GM21717 (cell line): Measurements from ENCODE around the gene PODXL.
"Not testable (repeated sequence)": the region's sequence is repeated elsewhere in the genome, so short reads cannot be mapped to it uniquely, and the experiment has no call there.

Source experiments
- ATAC-seq: cut with Tn5 transposase; IDR thresholded peaks from one replicate; pipeline ENCODE4 v1.9.1; 2021; ENCODE audit warnings: mild to moderate bottlenecking, moderate library complexity; ENCODE audit not compliant: unreplicated experiment

The PODXL gene

GRCh38 chr7:131497454-131497853 lies 59.0 kb downstream of the PODXL start:
- no peak for ATAC-seq

DNA sequence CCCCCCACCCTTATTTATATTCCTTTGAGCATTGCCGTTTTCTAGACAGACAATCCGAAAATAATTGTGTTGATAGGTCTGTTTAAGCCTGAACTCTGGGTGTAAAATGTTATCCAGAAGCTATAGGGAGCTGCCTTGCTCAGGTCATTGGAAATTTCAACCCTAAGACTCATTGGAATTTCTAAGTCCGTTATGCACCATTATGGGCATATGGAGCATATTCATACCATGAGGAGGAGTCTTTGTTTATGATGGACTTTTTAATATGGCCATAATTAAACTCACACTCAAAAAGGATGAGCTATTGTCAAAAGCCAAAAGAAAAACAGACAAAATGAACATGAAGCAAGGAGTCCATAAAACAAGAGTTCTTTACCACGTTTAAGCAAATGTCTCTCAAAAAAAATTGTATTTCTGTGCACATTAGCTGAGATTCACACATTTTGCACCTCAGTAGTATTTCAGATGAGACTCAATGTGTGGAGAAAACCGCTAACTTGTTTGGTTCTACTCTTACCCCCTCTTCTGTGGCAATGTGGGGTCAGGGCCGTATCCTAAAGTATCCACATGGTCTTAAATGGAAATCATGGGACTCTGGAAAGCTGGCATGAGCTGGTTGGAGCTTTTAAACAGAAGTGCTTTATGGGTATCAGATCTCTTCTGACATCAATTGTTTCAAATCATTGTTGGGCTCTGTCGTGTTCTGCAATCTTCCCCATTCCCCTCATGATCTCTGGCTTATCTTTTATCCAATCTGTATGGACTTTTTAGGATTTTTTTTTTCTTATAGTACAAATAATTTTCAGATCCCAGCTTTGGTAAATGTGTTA lies 60.5 kb downstream of the PODXL start:
- ATAC-seq = no peak

- no peak for ATAC-seq
These were observed 62.2 kb downstream of the PODXL start for GRCh38 chr7:131494182-131494581.

- no peak for ATAC-seq
These were observed 62.8 kb downstream of the PODXL start for GRCh38 chr7:131493581-131493980.

DNA sequence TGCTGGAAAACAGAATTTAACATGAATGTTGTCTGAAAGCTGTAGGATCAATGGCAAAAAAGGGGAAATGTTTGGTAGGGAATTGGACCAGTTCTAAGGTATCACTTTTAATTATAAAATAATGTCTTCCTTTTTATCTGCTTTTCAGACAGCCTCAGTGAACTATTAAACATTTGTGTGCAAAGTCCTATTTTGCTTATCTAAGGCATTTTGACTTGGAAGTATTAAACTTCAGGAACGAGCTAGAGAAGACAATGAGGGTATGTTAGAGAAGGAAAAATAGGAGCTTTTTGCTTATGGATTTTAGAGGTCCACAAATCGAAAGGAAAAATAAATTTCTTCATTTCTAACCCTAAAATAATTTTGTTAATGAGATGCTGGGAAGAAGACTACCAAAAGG lies 63.3 kb downstream of the PODXL start:
- ATAC-seq = no peak

- no peak for ATAC-seq
These were observed 66.5 kb downstream of the PODXL start for GRCh38 chr7:131489881-131490280.

DNA sequence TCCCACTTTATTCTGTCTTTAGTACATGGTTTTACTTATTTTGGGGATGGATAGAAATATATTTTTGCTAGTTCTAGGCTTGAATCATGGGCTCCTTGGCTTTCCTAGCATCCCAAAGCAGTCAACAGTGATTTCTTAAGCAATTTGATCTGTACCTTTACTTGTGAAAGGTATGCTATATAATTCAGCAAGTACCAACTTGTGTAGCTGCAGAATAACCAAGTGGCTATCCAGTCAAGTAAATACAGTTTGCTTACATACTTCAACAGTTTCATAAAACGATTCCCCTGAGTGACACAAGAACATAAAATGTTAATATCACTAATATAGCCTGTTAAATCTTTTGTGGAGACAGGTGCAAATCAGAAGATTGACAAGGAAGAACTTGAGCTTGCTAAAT lies 67.2 kb downstream of the PODXL start:
- no peak for ATAC-seq

- ATAC-seq = no peak
These were observed 68.1 kb downstream of the PODXL start for GRCh38 chr7:131488361-131488760.

GRCh38 chr7:131487217-131487616 lies 69.2 kb downstream of the PODXL start:
- ATAC-seq = no peak

DNA sequence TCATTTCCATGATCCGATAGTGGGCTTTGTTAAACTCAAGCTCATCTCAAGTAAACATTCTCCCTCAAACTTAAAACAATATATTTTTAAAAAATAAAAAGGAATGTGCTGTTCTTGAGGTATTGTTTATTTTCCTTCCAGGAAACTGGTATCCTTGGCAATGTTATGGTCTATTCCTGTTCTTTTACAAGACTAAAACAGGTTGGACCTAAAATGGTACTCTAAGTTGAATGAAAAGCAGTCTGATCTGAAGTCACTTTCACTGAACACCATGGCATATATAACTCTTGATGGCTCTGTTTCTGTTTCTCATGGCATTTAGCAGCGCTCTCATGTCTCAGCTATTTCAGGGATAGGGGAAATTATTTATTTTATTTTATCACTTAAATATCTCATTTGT lies 70.1 kb downstream of the PODXL start:
- no peak for ATAC-seq

DNA sequence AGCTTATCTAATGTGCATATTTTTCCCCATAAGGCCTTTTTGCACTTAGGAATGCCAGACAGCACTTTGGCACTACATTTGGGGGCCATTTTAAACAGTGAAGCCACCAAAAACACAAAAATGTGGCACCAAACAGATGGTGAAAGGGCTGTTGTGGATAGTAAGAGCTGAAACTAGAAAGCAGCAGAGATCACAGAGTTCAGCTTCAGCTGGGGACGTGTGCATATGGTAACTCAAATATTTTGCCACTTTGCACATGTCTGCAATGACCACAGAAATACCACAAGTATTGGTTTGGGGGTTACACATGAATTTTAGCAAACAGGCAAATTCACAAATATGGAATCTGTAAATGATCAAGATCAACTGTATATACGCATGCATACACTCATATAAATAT lies 72.8 kb downstream of the PODXL start:
- ATAC-seq = no peak

DNA sequence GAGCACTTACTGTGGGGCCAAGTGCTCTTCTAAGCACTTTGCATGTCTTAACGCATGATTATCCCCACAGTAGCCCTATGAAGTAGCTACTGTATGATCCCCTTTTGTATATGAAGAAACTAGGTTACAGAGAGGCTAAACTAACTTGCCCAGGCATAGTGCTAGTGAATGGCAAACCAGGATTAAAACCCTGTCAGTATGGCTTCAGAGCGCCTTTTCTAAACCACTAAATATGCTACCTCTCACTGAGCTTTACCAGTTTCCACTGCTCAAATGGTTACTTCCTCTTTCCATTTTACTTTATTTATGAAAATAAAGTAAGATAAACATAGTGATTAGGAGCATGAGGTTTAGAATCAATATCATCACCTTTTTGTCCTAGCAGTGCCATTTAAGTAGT lies 73.6 kb downstream of the PODXL start:
- ATAC-seq = no peak

- no peak for ATAC-seq
These were observed 75.8 kb downstream of the PODXL start for GRCh38 chr7:131480384-131481315.

- ATAC-seq = no peak
These were observed 79.7 kb downstream of the PODXL start for GRCh38 chr7:131476740-131477139.

- ATAC-seq = no peak
These were observed 85.0 kb downstream of the PODXL start for GRCh38 chr7:131471250-131472004.

DNA sequence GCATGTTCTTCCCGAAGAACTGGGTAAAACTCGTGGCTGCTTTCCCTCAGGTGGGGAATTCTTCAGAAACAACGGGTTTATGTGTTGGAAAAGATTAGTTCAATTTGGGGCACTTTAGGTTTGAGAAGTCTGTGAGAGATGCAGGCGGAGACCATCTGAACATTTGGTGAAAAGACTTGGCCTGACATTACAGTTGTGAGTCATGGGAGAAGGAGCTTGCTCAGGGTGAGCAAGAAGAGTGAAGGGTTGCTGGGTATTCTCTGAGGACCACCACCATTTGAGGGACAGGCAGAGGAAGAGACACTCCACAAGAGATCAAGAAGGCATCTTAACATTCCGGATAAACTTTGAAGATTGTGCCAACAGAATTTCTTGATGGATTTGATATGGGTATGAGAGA lies 88.6 kb downstream of the PODXL start:
- no peak for ATAC-seq

GRCh38 chr7:131466735-131467365 lies 89.6 kb downstream of the PODXL start:
- ATAC-seq = no peak

GRCh38 chr7:131462715-131463114 lies 93.7 kb downstream of the PODXL start:
- not testable (repeated sequence) for ATAC-seq

- ATAC-seq = no peak
These were observed 94.4 kb downstream of the PODXL start for GRCh38 chr7:131462059-131462458.

DNA sequence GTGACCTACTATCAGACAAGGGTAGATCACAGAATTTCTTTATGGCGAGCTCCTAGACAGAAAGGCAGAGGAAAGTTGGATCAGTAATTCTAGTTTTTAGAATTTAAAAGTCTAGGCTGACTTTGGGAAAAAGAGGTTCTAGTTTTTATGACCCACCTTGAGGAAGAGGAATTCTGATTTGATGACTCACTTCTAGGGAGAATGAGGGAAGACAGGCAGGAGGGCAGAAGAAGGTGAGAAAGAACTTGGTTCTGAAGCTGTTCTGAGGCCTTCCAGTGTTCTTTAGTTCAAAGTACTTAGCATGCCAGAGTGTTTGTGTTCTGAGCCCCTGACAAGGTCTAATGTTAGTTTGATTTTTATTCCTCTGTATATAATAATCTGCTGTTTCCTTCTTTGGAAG lies 97.2 kb downstream of the PODXL start:
- no peak for ATAC-seq

GRCh38 chr7:131456338-131456737 lies 100.1 kb downstream of the PODXL start:
- no peak for ATAC-seq
